Astrocyte of the spinal cord (primary cell): ENCODE measurements around the gene PRM1.

Source experiments
- DNase-seq: peaks from one replicate; pipeline ENCODE4 v3.0.0; 2011; ENCODE audit warnings: low read depth, low spot score
- H3K4me3 ChIP-seq: 2 replicates; pipeline ENCODE4 v1.5.1; 2011; ENCODE audit warnings: low read depth, mild to moderate bottlenecking, low read length, moderate library complexity
- CTCF ChIP-seq: IDR thresholded peaks from 2 replicates; pipeline ENCODE4 v1.5.1; 2012; ENCODE audit warnings: low read depth, mild to moderate bottlenecking, low read length, inconsistent platforms
- in situ Hi-C: cut with HindIII; loops from 2 replicates; pipeline ENCODE4 v1.10.0; 2017; ENCODE audit warnings: low sequenced_read_pairs

The PRM1 gene

GRCh38 chr16:11321662-11322061, 40.5 kb upstream of the PRM1 start:
- DNase-seq: no peak
- in situ Hi-C loops: no loop called here
- no peak for TF ChIP-seq CTCF
- no peak overlapping the region for H3K4me3 ChIP-seq

GRCh38 chr16:11320170-11320569, 39.0 kb upstream of the PRM1 start:
- H3K4me3 ChIP-seq: no peak overlapping the region
- TF ChIP-seq CTCF: no peak
- in situ Hi-C loops: no loop called here
- DNase-seq: no peak

GRCh38 chr16:11319529-11320146, 38.5 kb upstream of the PRM1 start:
- TF ChIP-seq CTCF: no peak
- in situ Hi-C loops: no loop called here
- DNase-seq: no peak
- H3K4me3 ChIP-seq: no peak overlapping the region

GRCh38 chr16:11318817-11319216, 37.7 kb upstream of the PRM1 start:
- in situ Hi-C loops: no loop called here
- no peak overlapping the region for H3K4me3 ChIP-seq
- no peak for TF ChIP-seq CTCF
- DNase-seq: no peak

GRCh38 chr16:11316331-11317015, 35.3 kb upstream of the PRM1 start:
- in situ Hi-C loops: no loop called here
- TF ChIP-seq CTCF: no peak
- DNase-seq: peak; percentile 67
- H3K4me3 ChIP-seq: no peak overlapping the region

- in situ Hi-C loops: no loop called here
- peak; percentile 96 for DNase-seq
- TF ChIP-seq CTCF: peak; percentile 36
- H3K4me3 ChIP-seq: no peak overlapping the region
Observed at GRCh38 chr16:11315510-11315909, 34.4 kb upstream of the PRM1 start.
